Measurements from ENCODE around the gene CALHM1. TPM values are rescaled to one million over a fixed set of nuclear protein-coding genes. Genes with fewer than 3 reads are reported as not detected.

Gene CALHM1
- total and polyA plus RNA-seq, 7 donors, result not detected

DNA sequence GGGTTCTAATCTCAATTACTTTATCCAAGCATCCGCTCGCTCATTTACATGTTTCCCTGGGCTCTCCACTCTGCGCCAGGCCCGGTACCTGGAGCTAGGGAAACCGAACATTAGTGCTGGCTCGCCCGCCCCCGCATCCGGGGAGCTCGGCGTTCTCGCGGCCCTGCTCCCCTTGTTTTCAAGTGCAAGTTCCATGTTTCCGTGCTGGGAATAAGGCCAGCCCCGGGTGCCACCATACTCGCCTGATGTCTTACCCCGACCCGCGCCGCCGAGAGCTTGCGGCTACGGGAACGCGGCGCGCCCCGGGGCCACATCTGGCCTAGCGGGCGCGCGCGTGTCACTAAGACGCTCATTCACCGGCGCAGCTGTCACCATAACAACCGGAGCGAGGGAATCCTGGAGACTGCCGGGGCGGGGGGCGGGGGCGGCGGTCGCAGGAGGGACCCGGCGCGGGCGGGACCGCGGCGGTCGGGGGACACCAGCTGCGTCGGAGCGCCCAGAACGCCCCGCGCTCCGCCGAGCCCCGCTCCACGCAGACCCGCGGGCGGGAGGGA is 34.7 kb upstream of the CALHM1 start, which contains the start of gene NEURL1:
Gene NEURL1 (plus strand): TSS at position 344 of the 554 bp plus-strand sequence. CDS start 683 bp downstream, outside the sequence.
- Histone ChIP-seq H3K27ac (no peak within 1 kb of the TSS), H3K27me3 (ENCODE audit: insufficient read depth in 3 of 3, low read length in 2 of 3) (peaks cover 0 to 36% (median 4%) of the 10 kb centered on the region in 3 donors), H3K4me3 (peak within 1 kb of the TSS; percentile 72), H3K9me3 (no peaks in the 10 kb centered on the region), H3K36me3 (ENCODE audit: insufficient read depth in 1 of 2, low read depth in 1 of 2) (no peaks in the 10 kb centered on the region), H3K4me1 (peaks cover 5% of the 10 kb centered on the region)
- TF ChIP-seq, protein P1, sequence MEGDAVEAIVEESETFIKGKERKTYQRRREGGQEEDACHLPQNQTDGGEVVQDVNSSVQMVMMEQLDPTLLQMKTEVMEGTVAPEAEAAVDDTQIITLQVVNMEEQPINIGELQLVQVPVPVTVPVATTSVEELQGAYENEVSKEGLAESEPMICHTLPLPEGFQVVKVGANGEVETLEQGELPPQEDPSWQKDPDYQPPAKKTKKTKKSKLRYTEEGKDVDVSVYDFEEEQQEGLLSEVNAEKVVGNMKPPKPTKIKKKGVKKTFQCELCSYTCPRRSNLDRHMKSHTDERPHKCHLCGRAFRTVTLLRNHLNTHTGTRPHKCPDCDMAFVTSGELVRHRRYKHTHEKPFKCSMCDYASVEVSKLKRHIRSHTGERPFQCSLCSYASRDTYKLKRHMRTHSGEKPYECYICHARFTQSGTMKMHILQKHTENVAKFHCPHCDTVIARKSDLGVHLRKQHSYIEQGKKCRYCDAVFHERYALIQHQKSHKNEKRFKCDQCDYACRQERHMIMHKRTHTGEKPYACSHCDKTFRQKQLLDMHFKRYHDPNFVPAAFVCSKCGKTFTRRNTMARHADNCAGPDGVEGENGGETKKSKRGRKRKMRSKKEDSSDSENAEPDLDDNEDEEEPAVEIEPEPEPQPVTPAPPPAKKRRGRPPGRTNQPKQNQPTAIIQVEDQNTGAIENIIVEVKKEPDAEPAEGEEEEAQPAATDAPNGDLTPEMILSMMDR (IDR thresholded peaks at IDR 0.05), result no peak
- intact Hi-C loops (cut with DNase I), result no loop called here
- ATAC-seq (peak; percentile 3 to 55 (median 22)), DNase-seq (peak in 1 of 2 donors; percentile 55)
- 5 to 12% (median 6%) methylated on average over 36 to 65 of the region's 65 CpGs for WGBS, 3 donors

DNA sequence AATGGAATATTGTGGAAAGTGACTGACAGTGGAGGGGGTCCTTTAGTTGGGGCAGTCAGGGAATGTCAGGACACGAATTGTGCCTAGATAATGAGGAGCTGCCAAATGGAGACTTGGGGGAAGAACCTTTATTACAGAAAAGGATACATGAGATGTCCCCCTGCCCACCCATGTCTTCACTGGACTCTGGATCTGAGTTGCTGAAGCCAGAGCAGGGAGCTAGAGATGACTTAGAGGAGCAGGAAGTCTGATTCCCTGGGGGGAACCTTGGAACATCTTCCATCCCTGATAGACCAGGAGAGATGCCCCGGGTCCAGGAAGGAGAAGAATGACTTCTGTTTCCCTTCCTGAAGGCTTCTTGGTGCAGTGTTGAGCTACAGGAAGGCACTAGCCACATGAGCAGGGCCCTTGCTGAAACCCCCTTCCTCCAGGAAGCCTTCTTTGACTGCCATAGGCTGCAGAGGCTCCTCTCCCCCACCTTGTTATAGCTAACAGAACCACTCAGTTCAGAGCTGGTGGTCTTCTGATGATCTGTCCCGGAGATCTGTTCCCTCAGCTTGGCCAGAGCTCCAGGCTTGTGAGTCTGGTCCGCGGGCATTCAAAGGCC is 34.1 kb upstream of the CALHM1 start:
- TF ChIP-seq, protein P1 (IDR thresholded peaks at IDR 0.05), result no peak
- no peaks in the 10 kb centered on the region for H3K9me3 ChIP-seq
- H3K27me3 ChIP-seq (ENCODE audit: insufficient read depth in 3 of 3, low read length in 2 of 3), result peaks cover 0 to 36% (median 4%) of the 10 kb centered on the region in 3 donors
- H3K27ac ChIP-seq, result no peak overlapping the region
- intact Hi-C loops (cut with DNase I), result loop anchor here in 1 of 2 donors (1.0 kb wide), 1 partner anchor 38 kb away; no protein-coding TSS in a partner anchor
- WGBS, 3 donors, result 72 to 78% (median 74%) methylated on average over 5 of the region's 5 CpGs
- no peaks in the 10 kb centered on the region for H3K36me3 ChIP-seq (ENCODE audit: insufficient read depth in 1 of 2, low read depth in 1 of 2)
- DNase-seq, result peak in 1 of 2 donors; percentile 9
- H3K4me1 ChIP-seq, result peaks cover 5% of the 10 kb centered on the region
- H3K4me3 ChIP-seq, result peak overlapping the region; percentile 72
- no peak for ATAC-seq

DNA sequence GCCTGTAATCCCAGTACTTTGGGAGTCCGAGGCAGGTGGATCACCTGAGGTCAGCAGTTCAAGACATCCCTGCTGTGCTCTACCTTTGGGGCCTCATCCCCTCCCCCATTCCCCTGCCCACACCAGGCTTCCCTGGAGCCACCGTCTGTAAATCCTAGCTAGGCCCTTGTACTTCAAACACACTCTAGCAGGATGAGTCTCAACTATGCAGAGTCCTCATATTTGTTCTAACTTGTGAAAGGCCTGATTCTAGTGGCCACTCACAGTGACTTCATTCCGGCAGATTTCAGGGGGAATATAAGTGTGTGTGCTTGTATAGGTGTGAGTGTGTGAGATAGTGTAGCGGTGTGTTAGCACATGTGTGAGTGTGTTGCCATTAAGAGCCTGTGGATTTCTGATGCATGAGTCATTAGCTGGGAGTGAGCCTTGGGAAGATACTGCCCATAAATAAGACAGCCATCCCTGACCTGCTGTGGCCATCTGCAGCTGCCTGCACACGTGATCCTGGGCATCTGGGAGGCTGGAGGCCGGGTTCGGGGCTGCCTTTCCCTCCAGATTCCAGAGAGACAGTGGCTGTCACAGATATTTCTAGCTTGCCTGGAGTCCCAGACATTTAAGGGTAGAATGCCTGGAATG is 33.1 kb upstream of the CALHM1 start:
- Histone ChIP-seq H3K4me3 (no peak overlapping the region), H3K27me3 (ENCODE audit: insufficient read depth in 3 of 3, low read length in 2 of 3) (peaks cover 0 to 36% (median 4%) of the 10 kb centered on the region in 3 donors), H3K36me3 (ENCODE audit: insufficient read depth in 1 of 2, low read depth in 1 of 2) (no peaks in the 10 kb centered on the region), H3K9me3 (no peaks in the 10 kb centered on the region), H3K4me1 (peaks cover 5% of the 10 kb centered on the region), H3K27ac (no peak overlapping the region)
- ATAC-seq (peak; percentile 67 to 86 (median 76)), DNase-seq (peak in 1 of 2 donors; percentile 56)
- TF ChIP-seq, protein P1 (IDR thresholded peaks at IDR 0.05), result no peak
- WGBS, 3 donors, result 46 to 52% (median 47%) methylated on average over 7 of the region's 7 CpGs
- intact Hi-C loops (cut with DNase I), result loop anchor here in 1 of 2 donors (1.0 kb wide), 1 partner anchor 38 kb away; no protein-coding TSS in a partner anchor

DNA sequence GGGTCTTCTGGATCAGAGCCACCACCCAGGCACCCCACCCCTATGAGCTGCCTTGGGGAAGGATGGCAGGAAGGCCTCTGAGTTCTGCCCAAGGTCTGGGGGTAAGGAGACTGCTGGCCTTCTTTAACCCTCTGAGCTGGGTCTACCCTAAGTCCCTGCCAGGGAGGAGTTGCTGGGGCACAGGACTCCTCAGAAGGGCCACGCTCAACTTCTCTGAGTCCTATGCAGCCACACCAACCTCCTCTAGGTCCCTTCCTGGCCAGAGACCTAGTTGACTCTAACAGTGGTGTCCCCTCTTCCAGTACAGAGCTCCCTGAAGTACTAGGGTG is 32.2 kb upstream of the CALHM1 start:
- Histone ChIP-seq H3K4me1 (peaks cover 5% of the 10 kb centered on the region), H3K27ac (no peak overlapping the region), H3K36me3 (ENCODE audit: insufficient read depth in 1 of 2, low read depth in 1 of 2) (no peaks in the 10 kb centered on the region), H3K9me3 (no peaks in the 10 kb centered on the region), H3K27me3 (ENCODE audit: insufficient read depth in 3 of 3, low read length in 2 of 3) (peaks cover 0 to 34% (median 4%) of the 10 kb centered on the region in 3 donors), H3K4me3 (no peak overlapping the region)
- ATAC-seq (no peak), DNase-seq (peak in 1 of 2 donors; percentile 10)
- TF ChIP-seq, protein P1 (IDR thresholded peaks at IDR 0.05), result no peak
- WGBS, 3 donors, result 86 to 100% (median 94%) methylated on average over 1 of the region's 1 CpG
- intact Hi-C loops (cut with DNase I), result no loop called here

Data from psoas muscle (tissue), 8 donors.